Measurements from ENCODE around the gene PIP5K1C.

GRCh38 chr19:3591876-3592613 is 108.2 kb downstream of the PIP5K1C start:
- TF ChIP-seq POLR2AphosphoS5 (IDR thresholded peaks at IDR 0.05) = no peak
- TF ChIP-seq, protein P1, sequence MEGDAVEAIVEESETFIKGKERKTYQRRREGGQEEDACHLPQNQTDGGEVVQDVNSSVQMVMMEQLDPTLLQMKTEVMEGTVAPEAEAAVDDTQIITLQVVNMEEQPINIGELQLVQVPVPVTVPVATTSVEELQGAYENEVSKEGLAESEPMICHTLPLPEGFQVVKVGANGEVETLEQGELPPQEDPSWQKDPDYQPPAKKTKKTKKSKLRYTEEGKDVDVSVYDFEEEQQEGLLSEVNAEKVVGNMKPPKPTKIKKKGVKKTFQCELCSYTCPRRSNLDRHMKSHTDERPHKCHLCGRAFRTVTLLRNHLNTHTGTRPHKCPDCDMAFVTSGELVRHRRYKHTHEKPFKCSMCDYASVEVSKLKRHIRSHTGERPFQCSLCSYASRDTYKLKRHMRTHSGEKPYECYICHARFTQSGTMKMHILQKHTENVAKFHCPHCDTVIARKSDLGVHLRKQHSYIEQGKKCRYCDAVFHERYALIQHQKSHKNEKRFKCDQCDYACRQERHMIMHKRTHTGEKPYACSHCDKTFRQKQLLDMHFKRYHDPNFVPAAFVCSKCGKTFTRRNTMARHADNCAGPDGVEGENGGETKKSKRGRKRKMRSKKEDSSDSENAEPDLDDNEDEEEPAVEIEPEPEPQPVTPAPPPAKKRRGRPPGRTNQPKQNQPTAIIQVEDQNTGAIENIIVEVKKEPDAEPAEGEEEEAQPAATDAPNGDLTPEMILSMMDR (IDR thresholded peaks at IDR 0.05) = no peak
- no peak for TF ChIP-seq POLR2A (IDR thresholded peaks at IDR 0.05)

Measured in breast epithelium (tissue), 3 donors.